ENCODE measurements around the gene FSIP1. TPM values are rescaled to one million over a fixed set of nuclear protein-coding genes. Genes with fewer than 3 reads are reported as not detected.

The FSIP1 gene
- total and polyA plus RNA-seq, 4 donors: 3.6 to 7.3 (median 5.1) TPM

DNA sequence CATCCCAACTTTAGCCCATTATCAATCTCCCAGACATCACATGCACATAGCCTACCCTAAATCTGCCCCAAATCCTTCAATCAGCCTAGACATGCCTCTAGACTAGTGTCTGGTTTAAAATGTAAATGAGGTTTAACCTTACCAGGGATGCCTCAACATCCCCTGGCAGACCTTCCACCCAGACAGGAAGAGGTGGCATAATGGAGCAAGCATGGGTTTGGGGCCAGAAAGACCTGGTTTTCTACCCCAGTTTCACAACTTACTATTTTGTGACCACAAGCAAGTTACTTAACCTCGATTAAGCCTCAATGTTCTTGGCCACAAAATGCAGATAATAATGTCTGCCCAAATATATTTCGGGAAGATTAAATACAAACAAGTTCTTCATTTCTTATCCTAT is 230.1 kb downstream of the FSIP1 start:
- H3K36me3 ChIP-seq (ENCODE audit: control insufficient read depth, insufficient read depth, low read length): no peaks in the 10 kb centered on the region
- no peaks in the 10 kb centered on the region for H3K4me1 ChIP-seq (ENCODE audit: control insufficient read depth, insufficient read depth, low read length)
- no peak for DNase-seq (ENCODE audit: low read depth in 4 of 6, low spot score in 6 of 6)
- WGBS (ENCODE audit: insufficient coverage): 67% methylated on average over 1 of the region's 2 CpGs
- H3K27me3 ChIP-seq (ENCODE audit: control insufficient read depth, insufficient read depth, low read length): no peaks in the 10 kb centered on the region
- no peaks in the 10 kb centered on the region for H3K9me3 ChIP-seq (ENCODE audit: control insufficient read depth, insufficient read depth, low read length)
- H3K4me3 ChIP-seq (ENCODE audit: low read depth, low read length): no peak overlapping the region
- H3K27ac ChIP-seq (ENCODE audit: low read depth, low read length): no peak overlapping the region

- no peaks in the 10 kb centered on the region for H3K9me3 ChIP-seq (ENCODE audit: control insufficient read depth, insufficient read depth, low read length)
- H3K27ac ChIP-seq (ENCODE audit: low read depth, low read length): no peak overlapping the region
- H3K4me3 ChIP-seq (ENCODE audit: low read depth, low read length): no peak overlapping the region
- no peaks in the 10 kb centered on the region for H3K36me3 ChIP-seq (ENCODE audit: control insufficient read depth, insufficient read depth, low read length)
- no CpG with 5 or more reads among the region's 2 CpGs for WGBS (ENCODE audit: insufficient coverage)
- H3K4me1 ChIP-seq (ENCODE audit: control insufficient read depth, insufficient read depth, low read length): no peaks in the 10 kb centered on the region
- no peaks in the 10 kb centered on the region for H3K27me3 ChIP-seq (ENCODE audit: control insufficient read depth, insufficient read depth, low read length)
- DNase-seq (ENCODE audit: low read depth in 4 of 6, low spot score in 6 of 6): no peak
Measured at GRCh38 chr15:39551476-39551875, 231.2 kb downstream of the FSIP1 start.

Other genes starting within 250 kb of the FSIP1 start
- 10 to 100 TPM; 39.3 to 70.6 TPM for gene THBS1, start 201.8 kb downstream of the FSIP1 start, total RNA-seq
- gene THBS1, start 201.8 kb downstream of the FSIP1 start, polyA plus RNA-seq (ENCODE audit: insufficient read length in 2 of 2): 10 to 100 TPM; 20.8 to 31.4 TPM
- gene GPR176, start 137.4 kb upstream of the FSIP1 start, total RNA-seq: 10 to 100 TPM; 13.7 to 28.3 TPM
- gene GPR176, start 137.4 kb upstream of the FSIP1 start, polyA plus RNA-seq (ENCODE audit: insufficient read length in 2 of 2): 10 to 100 TPM; 28.1 to 29.7 TPM
- 10 to 100 TPM; 35.6 to 46.8 TPM for gene EIF2AK4, start 151.3 kb upstream of the FSIP1 start, total RNA-seq
- 10 to 100 TPM; 29.9 to 36.5 TPM for gene EIF2AK4, start 151.3 kb upstream of the FSIP1 start, polyA plus RNA-seq (ENCODE audit: insufficient read length in 2 of 2)

All from spinal cord (tissue), 10 donors.